Gastroesophageal sphincter (tissue), 3 donors: Measurements from ENCODE around the gene NDE1.

Experiments
- POLR2AphosphoS5 ChIP-seq: sonication (generic); formaldehyde crosslinking; IDR thresholded peaks from one replicate; pipeline ENCODE4 v1.6.1; 2017; ENCODE audit warnings: antibody characterized with exemption
- TF ChIP-seq, protein P1 (sequence below), 4 experiments: fragments of 200-600 bp in 2 of 4; fragments of 450-650 bp in 2 of 4; sonication (generic) in 1 of 4; IDR thresholded peaks; one replicate each; pipeline ENCODE4 v1.5.1; 2017 to 2019; ENCODE audit warnings: antibody characterized with exemption in 4 of 4, mild to moderate bottlenecking in 2 of 4, moderate library complexity in 2 of 4

DNA sequence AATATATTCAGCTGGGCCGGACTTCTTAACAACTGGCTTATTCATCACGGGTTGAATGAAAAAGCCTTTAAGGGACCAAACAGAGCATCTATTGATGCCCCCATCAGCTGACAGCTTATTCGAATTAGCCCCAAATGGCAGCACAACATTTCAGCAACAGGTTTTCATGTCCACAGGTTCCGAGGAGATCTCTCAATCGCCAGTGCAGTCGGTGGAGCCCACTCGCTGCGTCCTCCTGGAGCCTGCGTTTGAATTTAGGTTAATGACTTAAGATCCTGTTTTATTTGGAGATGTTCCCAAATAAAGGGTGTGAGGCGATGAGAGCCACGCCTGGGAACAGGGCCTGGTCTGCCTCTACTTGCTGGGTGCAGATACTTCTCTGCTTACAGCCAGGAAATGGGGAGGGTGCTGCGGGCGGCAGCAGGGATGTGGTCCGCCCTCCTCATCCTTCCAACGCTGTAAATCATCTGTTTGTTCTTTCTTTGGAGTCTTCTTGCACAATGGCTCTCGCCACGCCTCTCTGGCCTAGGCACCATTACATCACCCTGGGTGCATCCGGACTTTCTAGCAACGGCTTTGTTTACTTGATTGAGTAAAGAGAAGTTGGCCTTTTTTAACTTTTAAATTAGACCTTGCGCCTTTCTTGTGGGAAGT is 22.6 kb downstream of the NDE1 start:
- TF ChIP-seq, protein P1, sequence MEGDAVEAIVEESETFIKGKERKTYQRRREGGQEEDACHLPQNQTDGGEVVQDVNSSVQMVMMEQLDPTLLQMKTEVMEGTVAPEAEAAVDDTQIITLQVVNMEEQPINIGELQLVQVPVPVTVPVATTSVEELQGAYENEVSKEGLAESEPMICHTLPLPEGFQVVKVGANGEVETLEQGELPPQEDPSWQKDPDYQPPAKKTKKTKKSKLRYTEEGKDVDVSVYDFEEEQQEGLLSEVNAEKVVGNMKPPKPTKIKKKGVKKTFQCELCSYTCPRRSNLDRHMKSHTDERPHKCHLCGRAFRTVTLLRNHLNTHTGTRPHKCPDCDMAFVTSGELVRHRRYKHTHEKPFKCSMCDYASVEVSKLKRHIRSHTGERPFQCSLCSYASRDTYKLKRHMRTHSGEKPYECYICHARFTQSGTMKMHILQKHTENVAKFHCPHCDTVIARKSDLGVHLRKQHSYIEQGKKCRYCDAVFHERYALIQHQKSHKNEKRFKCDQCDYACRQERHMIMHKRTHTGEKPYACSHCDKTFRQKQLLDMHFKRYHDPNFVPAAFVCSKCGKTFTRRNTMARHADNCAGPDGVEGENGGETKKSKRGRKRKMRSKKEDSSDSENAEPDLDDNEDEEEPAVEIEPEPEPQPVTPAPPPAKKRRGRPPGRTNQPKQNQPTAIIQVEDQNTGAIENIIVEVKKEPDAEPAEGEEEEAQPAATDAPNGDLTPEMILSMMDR (IDR thresholded peaks at IDR 0.05): no peak
- TF ChIP-seq POLR2AphosphoS5: peak; percentile 76
